ENCODE measurements around the gene DYNC1LI1. TPM values are rescaled to one million over a fixed set of nuclear protein-coding genes. Genes with fewer than 3 reads are reported as not detected.
A peak's percentile ranks its signal among the peaks of the same experiment; 100 is the strongest.

DYNC1LI1 gene
- polyA plus RNA-seq, 1 donor (not counting 4 experiments of a cell fraction or from before 2014, with no cell fraction given) = 64.4 TPM

DNA sequence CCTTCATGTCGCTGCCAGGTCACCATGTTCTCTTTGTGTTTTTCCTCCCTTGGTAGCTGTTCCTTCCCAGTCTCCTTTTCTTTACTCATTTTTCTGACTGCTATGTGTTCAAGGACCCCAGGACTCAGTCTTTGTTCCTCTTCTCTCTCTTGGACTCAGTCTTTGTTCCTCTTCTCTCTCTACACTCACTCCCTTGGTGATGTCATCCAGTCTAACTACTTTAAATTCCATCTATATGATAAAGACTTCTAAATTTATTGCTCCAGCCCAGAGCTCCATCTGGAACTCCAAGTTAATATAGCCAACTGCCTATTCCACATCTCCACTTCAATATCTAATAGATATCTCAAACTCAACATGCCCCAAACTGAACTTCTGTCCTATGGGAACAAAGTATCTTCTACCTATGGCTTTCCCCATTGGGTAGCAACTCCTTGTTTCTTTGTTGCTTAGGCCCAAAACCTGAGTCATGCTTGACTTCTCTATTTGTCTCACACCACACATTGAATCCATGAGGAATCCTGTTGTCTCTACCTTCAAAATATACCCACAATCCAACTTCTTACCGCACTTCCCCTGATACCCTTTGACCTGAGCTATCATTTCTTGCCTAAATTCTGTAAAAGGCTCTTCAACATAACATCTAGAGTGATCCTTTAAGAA, 4.9 kb upstream of the DYNC1LI1 start:
- Histone ChIP-seq H3K36me3 (ENCODE audit: control insufficient read depth in 2 of 2, extremely low read depth in 1 of 2, insufficient read depth in 2 of 2, low read length in 2 of 2) (no peaks in the 10 kb centered on the region), H4K20me1 (ENCODE audit: control insufficient read depth, extremely low read depth, insufficient read depth, low read length) (no peaks in the 10 kb centered on the region), H3K27ac (ENCODE audit: control insufficient read depth, insufficient read depth, low read length) (no peak overlapping the region), H3K9me3 (ENCODE audit: control insufficient read depth, low read depth, low read length) (no peaks in the 10 kb centered on the region), H3K9me1 (ENCODE audit: control insufficient read depth, extremely low read depth, insufficient read depth, low read length) (no peaks in the 10 kb centered on the region), H3K79me2 (ENCODE audit: control insufficient read depth, insufficient read depth, low read length) (no peaks in the 10 kb centered on the region), H3K4me1 (ENCODE audit: control insufficient read depth, extremely low read depth, insufficient read depth, low read length) (peaks cover 19% of the 10 kb centered on the region), H3K4me2 (ENCODE audit: control insufficient read depth, extremely low read depth, insufficient read depth, low read depth, low read length) (no peak overlapping the region), H2AFZ (ENCODE audit: control insufficient read depth, low read length) (no peak overlapping the region), H3K9ac (ENCODE audit: control insufficient read depth, extremely low read depth, insufficient read depth, low read length) (no peak overlapping the region), H3K4me3 (ENCODE audit: control insufficient read depth in 2 of 3, extremely low read depth in 1 of 3, insufficient read depth in 2 of 3, low read depth in 1 of 3, low read length in 3 of 3) (no peak overlapping the region), H3K27me3 (ENCODE audit: control insufficient read depth, extremely low read depth, insufficient read depth, low read length) (no peaks in the 10 kb centered on the region)
- FAIRE-seq (no peak), DNase-seq (ENCODE audit: low read depth, low spot score) (no peak)
- TF ChIP-seq, protein P1, sequence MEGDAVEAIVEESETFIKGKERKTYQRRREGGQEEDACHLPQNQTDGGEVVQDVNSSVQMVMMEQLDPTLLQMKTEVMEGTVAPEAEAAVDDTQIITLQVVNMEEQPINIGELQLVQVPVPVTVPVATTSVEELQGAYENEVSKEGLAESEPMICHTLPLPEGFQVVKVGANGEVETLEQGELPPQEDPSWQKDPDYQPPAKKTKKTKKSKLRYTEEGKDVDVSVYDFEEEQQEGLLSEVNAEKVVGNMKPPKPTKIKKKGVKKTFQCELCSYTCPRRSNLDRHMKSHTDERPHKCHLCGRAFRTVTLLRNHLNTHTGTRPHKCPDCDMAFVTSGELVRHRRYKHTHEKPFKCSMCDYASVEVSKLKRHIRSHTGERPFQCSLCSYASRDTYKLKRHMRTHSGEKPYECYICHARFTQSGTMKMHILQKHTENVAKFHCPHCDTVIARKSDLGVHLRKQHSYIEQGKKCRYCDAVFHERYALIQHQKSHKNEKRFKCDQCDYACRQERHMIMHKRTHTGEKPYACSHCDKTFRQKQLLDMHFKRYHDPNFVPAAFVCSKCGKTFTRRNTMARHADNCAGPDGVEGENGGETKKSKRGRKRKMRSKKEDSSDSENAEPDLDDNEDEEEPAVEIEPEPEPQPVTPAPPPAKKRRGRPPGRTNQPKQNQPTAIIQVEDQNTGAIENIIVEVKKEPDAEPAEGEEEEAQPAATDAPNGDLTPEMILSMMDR (optimal IDR thresholded peaks at IDR 0.05 in 1 of 3, IDR thresholded peaks at IDR 0.05 in 1 of 3, conservative IDR thresholded peaks at IDR 0.05 in 1 of 3; ENCODE audit: extremely low read depth in 1 of 3, insufficient read depth in 2 of 3, low read length in 3 of 3) = no peak
- no peak for TF ChIP-seq EZH2 (IDR thresholded peaks at IDR 0.05; ENCODE audit: low read length)
- dilution Hi-C loops (cut with MboI; ENCODE audit: extremely low pct_ligation_motif_present, low sequenced_read_pairs) = no loop called here

DNA sequence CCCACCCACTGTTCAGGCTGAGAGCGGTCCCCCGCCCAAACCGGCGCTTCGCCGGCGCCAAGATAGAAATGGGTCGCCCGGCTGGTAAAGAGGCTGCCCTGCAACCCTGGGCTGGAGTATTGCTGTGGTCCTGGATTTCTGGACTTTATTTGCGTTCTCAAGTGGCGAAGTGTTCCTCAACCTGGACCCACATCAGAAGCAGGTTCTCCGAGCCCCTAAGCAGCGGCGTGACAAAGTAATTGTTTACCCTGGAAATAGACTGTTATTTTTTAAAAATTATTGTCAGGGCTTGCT, 481 bp upstream of the DYNC1LI1 start:
- FAIRE-seq (no peak), DNase-seq (ENCODE audit: low read depth, low spot score) (no peak)
- H4K20me1 ChIP-seq (ENCODE audit: control insufficient read depth, extremely low read depth, insufficient read depth, low read length) = peaks cover 4% of the 10 kb centered on the region
- TF ChIP-seq, protein P1 (optimal IDR thresholded peaks at IDR 0.05 in 1 of 3, IDR thresholded peaks at IDR 0.05 in 1 of 3, conservative IDR thresholded peaks at IDR 0.05 in 1 of 3; ENCODE audit: extremely low read depth in 1 of 3, insufficient read depth in 2 of 3, low read length in 3 of 3) = no peak
- TF ChIP-seq EZH2 (IDR thresholded peaks at IDR 0.05; ENCODE audit: low read length) = no peak
- peak overlapping the region; percentile 55 for H3K27ac ChIP-seq (ENCODE audit: control insufficient read depth, insufficient read depth, low read length)
- H3K9ac ChIP-seq (ENCODE audit: control insufficient read depth, extremely low read depth, insufficient read depth, low read length) = peak overlapping the region; percentile 93
- peak overlapping the region; percentile 96 for H3K4me2 ChIP-seq (ENCODE audit: control insufficient read depth, extremely low read depth, insufficient read depth, low read depth, low read length)
- dilution Hi-C loops (cut with MboI; ENCODE audit: extremely low pct_ligation_motif_present, low sequenced_read_pairs) = no loop called here
- H3K9me3 ChIP-seq (ENCODE audit: control insufficient read depth, low read depth, low read length) = no peaks in the 10 kb centered on the region
- no peaks in the 10 kb centered on the region for H3K27me3 ChIP-seq (ENCODE audit: control insufficient read depth, extremely low read depth, insufficient read depth, low read length)
- H3K9me1 ChIP-seq (ENCODE audit: control insufficient read depth, extremely low read depth, insufficient read depth, low read length) = no peaks in the 10 kb centered on the region
- H2AFZ ChIP-seq (ENCODE audit: control insufficient read depth, low read length) = peak overlapping the region; percentile 97
- H3K4me1 ChIP-seq (ENCODE audit: control insufficient read depth, extremely low read depth, insufficient read depth, low read length) = peaks cover 12% of the 10 kb centered on the region
- peaks cover 35% of the 10 kb centered on the region for H3K79me2 ChIP-seq (ENCODE audit: control insufficient read depth, insufficient read depth, low read length)
- peaks cover 0 to 3% of the 10 kb centered on the region in 2 experiments for H3K36me3 ChIP-seq (ENCODE audit: control insufficient read depth in 2 of 2, extremely low read depth in 1 of 2, insufficient read depth in 2 of 2, low read length in 2 of 2)
- H3K4me3 ChIP-seq (ENCODE audit: control insufficient read depth in 2 of 3, extremely low read depth in 1 of 3, insufficient read depth in 2 of 3, low read depth in 1 of 3, low read length in 3 of 3) = peak overlapping the region; percentile 72 to 83 (median 81)
